ENCODE data around the gene HNRNPF.

DNA sequence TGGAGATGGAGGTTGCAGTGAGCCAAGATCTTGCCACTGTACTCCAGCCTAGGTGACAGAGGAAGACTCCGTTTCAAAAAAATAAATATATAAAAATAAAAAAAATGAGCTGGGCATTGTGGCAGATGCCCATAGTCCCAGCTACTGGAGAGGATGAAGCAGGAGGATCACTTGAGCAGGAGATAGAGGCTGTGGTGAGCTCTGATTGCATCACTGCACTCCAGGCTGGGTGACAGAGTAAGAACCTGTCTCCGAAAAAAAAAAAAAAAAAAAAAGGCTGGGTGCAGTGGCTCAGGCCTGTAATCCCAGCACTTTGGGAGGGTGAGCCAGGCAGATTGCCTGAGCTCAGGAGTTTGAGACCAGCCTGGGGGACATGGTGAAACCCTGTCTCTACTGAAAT lies 39.8 kb upstream of the HNRNPF start:
- TF ChIP-seq, protein P1, sequence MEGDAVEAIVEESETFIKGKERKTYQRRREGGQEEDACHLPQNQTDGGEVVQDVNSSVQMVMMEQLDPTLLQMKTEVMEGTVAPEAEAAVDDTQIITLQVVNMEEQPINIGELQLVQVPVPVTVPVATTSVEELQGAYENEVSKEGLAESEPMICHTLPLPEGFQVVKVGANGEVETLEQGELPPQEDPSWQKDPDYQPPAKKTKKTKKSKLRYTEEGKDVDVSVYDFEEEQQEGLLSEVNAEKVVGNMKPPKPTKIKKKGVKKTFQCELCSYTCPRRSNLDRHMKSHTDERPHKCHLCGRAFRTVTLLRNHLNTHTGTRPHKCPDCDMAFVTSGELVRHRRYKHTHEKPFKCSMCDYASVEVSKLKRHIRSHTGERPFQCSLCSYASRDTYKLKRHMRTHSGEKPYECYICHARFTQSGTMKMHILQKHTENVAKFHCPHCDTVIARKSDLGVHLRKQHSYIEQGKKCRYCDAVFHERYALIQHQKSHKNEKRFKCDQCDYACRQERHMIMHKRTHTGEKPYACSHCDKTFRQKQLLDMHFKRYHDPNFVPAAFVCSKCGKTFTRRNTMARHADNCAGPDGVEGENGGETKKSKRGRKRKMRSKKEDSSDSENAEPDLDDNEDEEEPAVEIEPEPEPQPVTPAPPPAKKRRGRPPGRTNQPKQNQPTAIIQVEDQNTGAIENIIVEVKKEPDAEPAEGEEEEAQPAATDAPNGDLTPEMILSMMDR (IDR thresholded peaks at IDR 0.05), result no peak
- TF ChIP-seq POLR2A (IDR thresholded peaks at IDR 0.05), result no peak
- no peak for TF ChIP-seq POLR2AphosphoS5 (IDR thresholded peaks at IDR 0.05)
- TF ChIP-seq EP300 (IDR thresholded peaks at IDR 0.05), result no peak

Data from gastroesophageal sphincter (tissue), 3 donors.